ENCODE results near the gene COPE. TPM values are rescaled to one million over a fixed set of nuclear protein-coding genes. Genes with fewer than 3 reads are reported as not detected.

The COPE gene
- total and polyA plus RNA-seq, 7 donors: 130 to 346 (median 198) TPM

GRCh38 chr19:18901491-18901890 lies 17.7 kb downstream of the COPE start:
- TF ChIP-seq, protein P1, sequence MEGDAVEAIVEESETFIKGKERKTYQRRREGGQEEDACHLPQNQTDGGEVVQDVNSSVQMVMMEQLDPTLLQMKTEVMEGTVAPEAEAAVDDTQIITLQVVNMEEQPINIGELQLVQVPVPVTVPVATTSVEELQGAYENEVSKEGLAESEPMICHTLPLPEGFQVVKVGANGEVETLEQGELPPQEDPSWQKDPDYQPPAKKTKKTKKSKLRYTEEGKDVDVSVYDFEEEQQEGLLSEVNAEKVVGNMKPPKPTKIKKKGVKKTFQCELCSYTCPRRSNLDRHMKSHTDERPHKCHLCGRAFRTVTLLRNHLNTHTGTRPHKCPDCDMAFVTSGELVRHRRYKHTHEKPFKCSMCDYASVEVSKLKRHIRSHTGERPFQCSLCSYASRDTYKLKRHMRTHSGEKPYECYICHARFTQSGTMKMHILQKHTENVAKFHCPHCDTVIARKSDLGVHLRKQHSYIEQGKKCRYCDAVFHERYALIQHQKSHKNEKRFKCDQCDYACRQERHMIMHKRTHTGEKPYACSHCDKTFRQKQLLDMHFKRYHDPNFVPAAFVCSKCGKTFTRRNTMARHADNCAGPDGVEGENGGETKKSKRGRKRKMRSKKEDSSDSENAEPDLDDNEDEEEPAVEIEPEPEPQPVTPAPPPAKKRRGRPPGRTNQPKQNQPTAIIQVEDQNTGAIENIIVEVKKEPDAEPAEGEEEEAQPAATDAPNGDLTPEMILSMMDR (IDR thresholded peaks at IDR 0.05): no peak
- TF ChIP-seq POLR2A (IDR thresholded peaks at IDR 0.05) (no peak), EP300 (IDR thresholded peaks at IDR 0.05) (no peak), POLR2AphosphoS5 (IDR thresholded peaks at IDR 0.05) (no peak)

DNA sequence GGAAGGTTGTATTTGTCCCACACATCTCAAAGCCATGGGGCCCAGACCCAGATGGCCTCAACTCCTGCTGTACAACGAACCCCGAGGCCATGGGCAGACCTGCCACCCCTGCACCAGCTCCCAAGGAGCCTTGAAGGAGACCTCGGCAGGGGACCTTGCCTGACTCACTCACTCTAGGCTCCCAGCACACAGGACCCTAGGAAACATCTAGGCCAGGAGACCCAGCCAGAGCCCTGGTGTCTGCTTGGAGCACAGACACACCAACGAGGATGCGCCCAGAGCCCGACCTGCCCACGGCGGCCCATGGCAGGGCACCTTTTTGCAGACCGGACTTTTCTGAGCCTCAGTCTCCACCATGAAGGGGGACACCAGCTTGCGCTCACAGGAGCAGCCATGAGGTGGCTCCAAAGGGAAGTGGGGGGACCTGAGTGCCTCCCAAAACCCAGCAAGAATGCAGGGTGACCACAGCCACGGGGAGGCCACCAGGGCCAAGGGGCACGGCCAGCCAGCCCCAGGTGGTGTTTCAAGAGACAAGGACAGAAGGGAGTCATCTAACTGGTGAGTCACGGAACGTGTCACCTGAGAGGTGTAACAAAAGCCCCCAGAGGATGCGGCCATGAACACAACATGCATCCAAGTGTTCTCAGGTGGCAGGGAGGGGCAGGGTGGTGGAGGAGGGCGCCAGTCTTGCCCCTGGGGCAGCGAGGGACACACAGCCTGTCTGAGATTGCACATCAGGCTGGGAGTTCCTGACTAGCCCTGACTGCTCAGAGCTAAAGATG lies 18.3 kb downstream of the COPE start:
- no peaks in the 10 kb centered on the region for H3K9me3 ChIP-seq
- DNase-seq: no peak
- WGBS, 2 donors: 87 to 93% methylated on average over 17 of the region's 17 CpGs
- TF ChIP-seq, protein P1 (IDR thresholded peaks at IDR 0.05): no peak
- no peak for TF ChIP-seq POLR2AphosphoS5 (IDR thresholded peaks at IDR 0.05)
- no peak for TF ChIP-seq EP300 (IDR thresholded peaks at IDR 0.05)
- TF ChIP-seq POLR2A (IDR thresholded peaks at IDR 0.05): no peak
- H3K36me3 ChIP-seq: peaks cover 9 to 66% (median 31%) of the 10 kb centered on the region in 4 donors
- peaks cover 0 to 24% (median 10%) of the 10 kb centered on the region in 3 donors for H3K27me3 ChIP-seq
- H3K4me1 ChIP-seq: peaks cover 0 to 6% (median 5%) of the 10 kb centered on the region in 4 donors
- no peak overlapping the region for H3K27ac ChIP-seq
- intact Hi-C loops (cut with DNase I): no loop called here
- H3K4me3 ChIP-seq: no peak overlapping the region

More at GRCh38 chr19:18901491-18901890, 17.7 kb downstream of the COPE start:
- Histone ChIP-seq H3K27me3 (peaks cover 0 to 19% (median 6%) of the 10 kb centered on the region in 3 donors), H3K4me1 (peaks cover 0 to 2% (median under 1%) of the 10 kb centered on the region in 4 donors), H3K36me3 (peaks cover 9 to 72% (median 34%) of the 10 kb centered on the region in 4 donors), H3K9me3 (no peaks in the 10 kb centered on the region), H3K27ac (no peak overlapping the region), H3K4me3 (no peak overlapping the region)
- intact Hi-C loops (cut with DNase I): no loop called here
- WGBS, 2 donors: 90 to 94% methylated on average over 7 of the region's 7 CpGs
- DNase-seq: no peak

- 90 to 91% methylated on average over 20 of the region's 20 CpGs for WGBS, 2 donors
- Histone ChIP-seq H3K4me1 (peaks cover 0 to 15% (median 13%) of the 10 kb centered on the region in 4 donors), H3K27me3 (peaks cover 8 to 32% (median 17%) of the 10 kb centered on the region in 3 donors), H3K9me3 (no peaks in the 10 kb centered on the region), H3K36me3 (peaks cover 9 to 56% (median 26%) of the 10 kb centered on the region in 4 donors), H3K27ac (no peak overlapping the region), H3K4me3 (no peak overlapping the region)
- TF ChIP-seq EP300 (IDR thresholded peaks at IDR 0.05): no peak
- TF ChIP-seq POLR2AphosphoS5 (IDR thresholded peaks at IDR 0.05): no peak
- TF ChIP-seq POLR2A (IDR thresholded peaks at IDR 0.05): no peak
- no peak for DNase-seq
- intact Hi-C loops (cut with DNase I): no loop called here
Measured at GRCh38 chr19:18899624-18900560, 19.3 kb downstream of the COPE start.

DNA sequence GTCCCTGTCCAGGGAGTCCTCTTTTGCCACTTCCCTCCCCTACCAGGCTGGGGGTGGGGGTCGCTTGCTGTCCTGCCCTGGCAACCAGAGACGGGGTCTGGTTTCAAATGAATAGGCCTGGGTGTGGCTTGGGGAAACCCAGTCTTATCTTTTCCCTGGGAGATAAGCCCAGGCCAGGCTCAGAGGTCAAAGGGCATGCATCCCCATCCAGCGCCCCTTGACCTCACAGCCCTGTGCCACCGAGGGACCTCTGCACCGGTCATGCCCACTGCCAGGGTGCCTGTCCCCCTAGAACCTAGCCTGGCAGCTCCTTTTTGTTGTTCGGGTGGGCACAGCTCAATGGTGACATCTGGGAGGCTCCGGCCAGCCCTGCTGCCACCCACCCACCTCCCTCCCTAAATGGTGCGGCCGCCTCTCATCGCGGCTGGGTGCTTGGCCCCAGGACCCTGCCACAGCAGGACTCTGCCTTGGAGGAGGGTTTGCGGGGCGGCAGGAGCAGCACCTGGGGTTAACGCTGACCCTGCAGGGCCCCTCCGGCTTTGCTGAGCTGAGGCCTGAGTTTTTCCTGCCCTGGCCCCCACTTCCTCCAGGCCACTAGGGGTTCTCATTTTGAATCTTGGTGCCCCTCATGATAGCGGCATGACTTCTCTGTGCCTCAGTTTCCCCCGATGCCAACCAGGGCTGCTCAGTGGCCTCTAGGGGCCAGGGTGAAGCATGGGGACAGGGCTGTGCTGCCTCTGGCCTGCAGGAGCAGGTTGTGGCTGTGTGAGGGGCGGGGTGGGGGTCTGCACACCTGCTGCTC lies 20.4 kb downstream of the COPE start:
- Histone ChIP-seq H3K4me1 (peaks cover 0 to 24% (median 22%) of the 10 kb centered on the region in 4 donors), H3K27ac (no peak overlapping the region), H3K4me3 (no peak overlapping the region), H3K27me3 (peaks cover 18 to 43% (median 27%) of the 10 kb centered on the region in 3 donors), H3K9me3 (no peaks in the 10 kb centered on the region), H3K36me3 (peaks cover 9 to 45% (median 22%) of the 10 kb centered on the region in 4 donors)
- WGBS, 2 donors: 68 to 81% methylated on average over 18 of the region's 18 CpGs
- TF ChIP-seq POLR2A (IDR thresholded peaks at IDR 0.05) (no peak), EP300 (IDR thresholded peaks at IDR 0.05) (no peak), POLR2AphosphoS5 (IDR thresholded peaks at IDR 0.05) (no peak)
- TF ChIP-seq, protein P1 (IDR thresholded peaks at IDR 0.05): no peak
- no peak for DNase-seq
- intact Hi-C loops (cut with DNase I): no loop called here
